ENCODE results near the gene SBNO2.

SBNO2 gene

GRCh38 chr19:1084024-1084868 is 89.8 kb downstream of the SBNO2 start:
- Histone ChIP-seq H3K9me3 (ENCODE audit: control insufficient read depth, insufficient read depth, low read length) (no peaks in the 10 kb centered on the region), H3K27ac (ENCODE audit: low read length) (no peak overlapping the region), H3K4me3 (ENCODE audit: low read length) (no peak overlapping the region), H3K4me1 (ENCODE audit: control insufficient read depth, insufficient read depth, low read length) (peaks cover 8% of the 10 kb centered on the region), H3K27me3 (ENCODE audit: control insufficient read depth, insufficient read depth, low read length) (no peaks in the 10 kb centered on the region), H3K36me3 (ENCODE audit: control insufficient read depth, insufficient read depth, low read length) (peaks cover 33% of the 10 kb centered on the region)
- DNase-seq (ENCODE audit: low read depth, low spot score), result no peak
- no CpG with 5 or more reads among the region's 43 CpGs for WGBS (ENCODE audit: insufficient coverage, insufficient read length)

GRCh38 chr19:1082928-1083816 is 90.9 kb downstream of the SBNO2 start:
- H3K27me3 ChIP-seq (ENCODE audit: control insufficient read depth, insufficient read depth, low read length), result no peaks in the 10 kb centered on the region
- H3K27ac ChIP-seq (ENCODE audit: low read length), result no peak overlapping the region
- DNase-seq (ENCODE audit: low read depth, low spot score), result no peak
- H3K9me3 ChIP-seq (ENCODE audit: control insufficient read depth, insufficient read depth, low read length), result no peaks in the 10 kb centered on the region
- peaks cover 8% of the 10 kb centered on the region for H3K4me1 ChIP-seq (ENCODE audit: control insufficient read depth, insufficient read depth, low read length)
- H3K36me3 ChIP-seq (ENCODE audit: control insufficient read depth, insufficient read depth, low read length), result peaks cover 25% of the 10 kb centered on the region
- no CpG with 5 or more reads among the region's 59 CpGs for WGBS (ENCODE audit: insufficient coverage, insufficient read length)
- H3K4me3 ChIP-seq (ENCODE audit: low read length), result no peak overlapping the region; the same call in 1 of the 2 replicates

GRCh38 chr19:1082165-1082927 is 91.7 kb downstream of the SBNO2 start:
- peaks cover 23% of the 10 kb centered on the region for H3K36me3 ChIP-seq (ENCODE audit: control insufficient read depth, insufficient read depth, low read length)
- H3K4me1 ChIP-seq (ENCODE audit: control insufficient read depth, insufficient read depth, low read length), result peaks cover 8% of the 10 kb centered on the region
- H3K27ac ChIP-seq (ENCODE audit: low read length), result no peak overlapping the region
- no peaks in the 10 kb centered on the region for H3K9me3 ChIP-seq (ENCODE audit: control insufficient read depth, insufficient read depth, low read length)
- peak overlapping the region; percentile 46; the same call in 1 of the 2 replicates for H3K4me3 ChIP-seq (ENCODE audit: low read length)
- DNase-seq (ENCODE audit: low read depth, low spot score), result no peak
- WGBS (ENCODE audit: insufficient coverage, insufficient read length), result no CpG with 5 or more reads among the region's 51 CpGs
- H3K27me3 ChIP-seq (ENCODE audit: control insufficient read depth, insufficient read depth, low read length), result no peaks in the 10 kb centered on the region

- Histone ChIP-seq H3K27ac (ENCODE audit: low read length) (no peak overlapping the region), H3K4me1 (ENCODE audit: control insufficient read depth, insufficient read depth, low read length) (peaks cover 8% of the 10 kb centered on the region), H3K36me3 (ENCODE audit: control insufficient read depth, insufficient read depth, low read length) (peaks cover 23% of the 10 kb centered on the region), H3K27me3 (ENCODE audit: control insufficient read depth, insufficient read depth, low read length) (no peaks in the 10 kb centered on the region), H3K9me3 (ENCODE audit: control insufficient read depth, insufficient read depth, low read length) (no peaks in the 10 kb centered on the region), H3K4me3 (ENCODE audit: low read length) (peak overlapping the region; percentile 16; the same call in 1 of the 2 replicates)
- DNase-seq (ENCODE audit: low read depth, low spot score), result no peak
- WGBS (ENCODE audit: insufficient coverage, insufficient read length), result no CpG with 5 or more reads among the region's 58 CpGs
Observed at GRCh38 chr19:1081301-1082164, 92.5 kb downstream of the SBNO2 start.

GRCh38 chr19:1080360-1081161 is 93.5 kb downstream of the SBNO2 start:
- Histone ChIP-seq H3K27ac (ENCODE audit: low read length) (no peak overlapping the region), H3K4me1 (ENCODE audit: control insufficient read depth, insufficient read depth, low read length) (peaks cover 8% of the 10 kb centered on the region), H3K27me3 (ENCODE audit: control insufficient read depth, insufficient read depth, low read length) (no peaks in the 10 kb centered on the region), H3K36me3 (ENCODE audit: control insufficient read depth, insufficient read depth, low read length) (peaks cover 16% of the 10 kb centered on the region), H3K4me3 (ENCODE audit: low read length) (no peak overlapping the region), H3K9me3 (ENCODE audit: control insufficient read depth, insufficient read depth, low read length) (no peaks in the 10 kb centered on the region)
- no CpG with 5 or more reads among the region's 50 CpGs for whole genome bisulfite sequencing (ENCODE audit: insufficient coverage, insufficient read length)
- no peak for DNase-seq (ENCODE audit: low read depth, low spot score)

GRCh38 chr19:1079566-1080111 is 94.4 kb downstream of the SBNO2 start:
- H3K27ac ChIP-seq (ENCODE audit: low read length), result no peak overlapping the region
- DNase-seq (ENCODE audit: low read depth, low spot score), result no peak
- H3K4me3 ChIP-seq (ENCODE audit: low read length), result no peak overlapping the region
- no CpG with 5 or more reads among the region's 45 CpGs for WGBS (ENCODE audit: insufficient coverage, insufficient read length)
- H3K9me3 ChIP-seq (ENCODE audit: control insufficient read depth, insufficient read depth, low read length), result no peaks in the 10 kb centered on the region
- no peaks in the 10 kb centered on the region for H3K27me3 ChIP-seq (ENCODE audit: control insufficient read depth, insufficient read depth, low read length)
- H3K36me3 ChIP-seq (ENCODE audit: control insufficient read depth, insufficient read depth, low read length), result peaks cover 15% of the 10 kb centered on the region
- peaks cover 8% of the 10 kb centered on the region for H3K4me1 ChIP-seq (ENCODE audit: control insufficient read depth, insufficient read depth, low read length)

- DNase-seq (ENCODE audit: low read depth, low spot score), result no peak
- no peaks in the 10 kb centered on the region for H3K27me3 ChIP-seq (ENCODE audit: control insufficient read depth, insufficient read depth, low read length)
Observed at GRCh38 chr19:1076951-1077350, 97.1 kb downstream of the SBNO2 start.

GRCh38 chr19:1076046-1076386 is 98.1 kb downstream of the SBNO2 start:
- Histone ChIP-seq H3K36me3 (ENCODE audit: control insufficient read depth, insufficient read depth, low read length) (peaks cover 18% of the 10 kb centered on the region), H3K27me3 (ENCODE audit: control insufficient read depth, insufficient read depth, low read length) (no peaks in the 10 kb centered on the region), H3K27ac (ENCODE audit: low read length) (no peak overlapping the region), H3K4me3 (ENCODE audit: low read length) (no peak overlapping the region), H3K9me3 (ENCODE audit: control insufficient read depth, insufficient read depth, low read length) (no peaks in the 10 kb centered on the region), H3K4me1 (ENCODE audit: control insufficient read depth, insufficient read depth, low read length) (no peaks in the 10 kb centered on the region)
- DNase-seq (ENCODE audit: low read depth, low spot score), result no peak
- no CpG with 5 or more reads among the region's 4 CpGs for WGBS (ENCODE audit: insufficient coverage, insufficient read length)

More at GRCh38 chr19:1076951-1077350, 97.1 kb downstream of the SBNO2 start:
- Histone ChIP-seq H3K36me3 (ENCODE audit: control insufficient read depth, insufficient read depth, low read length) (peaks cover 18% of the 10 kb centered on the region), H3K9me3 (ENCODE audit: control insufficient read depth, insufficient read depth, low read length) (no peaks in the 10 kb centered on the region), H3K4me3 (ENCODE audit: low read length) (no peak overlapping the region), H3K27ac (ENCODE audit: low read length) (no peak overlapping the region), H3K4me1 (ENCODE audit: control insufficient read depth, insufficient read depth, low read length) (peaks cover 5% of the 10 kb centered on the region)
- WGBS (ENCODE audit: insufficient coverage, insufficient read length), result no CpG with 5 or more reads among the region's 16 CpGs
